Measurements from ENCODE around the gene PLBD2.

Gene PLBD2

DNA sequence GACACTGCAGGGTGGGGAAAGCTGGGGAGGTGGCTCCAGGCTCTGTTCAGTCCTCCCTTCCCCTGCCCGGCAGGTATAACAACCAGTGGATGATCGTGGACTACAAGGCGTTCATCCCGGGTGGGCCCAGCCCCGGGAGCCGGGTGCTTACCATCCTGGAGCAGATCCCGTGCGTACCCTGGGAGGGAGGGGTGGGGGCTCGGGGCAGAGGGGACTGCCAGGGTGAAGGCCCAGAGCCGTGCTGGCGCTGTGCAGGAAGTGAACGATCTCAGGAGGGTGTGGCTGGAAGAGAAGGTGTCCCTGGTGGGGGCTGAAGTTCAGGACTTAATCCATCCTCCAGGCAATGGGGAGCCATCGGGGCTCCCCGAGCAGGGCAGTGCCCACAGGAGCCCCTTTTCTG lies 26.4 kb downstream of the PLBD2 start:
- TF ChIP-seq, protein P1, sequence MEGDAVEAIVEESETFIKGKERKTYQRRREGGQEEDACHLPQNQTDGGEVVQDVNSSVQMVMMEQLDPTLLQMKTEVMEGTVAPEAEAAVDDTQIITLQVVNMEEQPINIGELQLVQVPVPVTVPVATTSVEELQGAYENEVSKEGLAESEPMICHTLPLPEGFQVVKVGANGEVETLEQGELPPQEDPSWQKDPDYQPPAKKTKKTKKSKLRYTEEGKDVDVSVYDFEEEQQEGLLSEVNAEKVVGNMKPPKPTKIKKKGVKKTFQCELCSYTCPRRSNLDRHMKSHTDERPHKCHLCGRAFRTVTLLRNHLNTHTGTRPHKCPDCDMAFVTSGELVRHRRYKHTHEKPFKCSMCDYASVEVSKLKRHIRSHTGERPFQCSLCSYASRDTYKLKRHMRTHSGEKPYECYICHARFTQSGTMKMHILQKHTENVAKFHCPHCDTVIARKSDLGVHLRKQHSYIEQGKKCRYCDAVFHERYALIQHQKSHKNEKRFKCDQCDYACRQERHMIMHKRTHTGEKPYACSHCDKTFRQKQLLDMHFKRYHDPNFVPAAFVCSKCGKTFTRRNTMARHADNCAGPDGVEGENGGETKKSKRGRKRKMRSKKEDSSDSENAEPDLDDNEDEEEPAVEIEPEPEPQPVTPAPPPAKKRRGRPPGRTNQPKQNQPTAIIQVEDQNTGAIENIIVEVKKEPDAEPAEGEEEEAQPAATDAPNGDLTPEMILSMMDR (IDR thresholded peaks at IDR 0.05; ENCODE audit: low read depth, low read length): no peak
- H3K4me3 ChIP-seq (ENCODE audit: low read depth, low read length): no peak overlapping the region

DNA sequence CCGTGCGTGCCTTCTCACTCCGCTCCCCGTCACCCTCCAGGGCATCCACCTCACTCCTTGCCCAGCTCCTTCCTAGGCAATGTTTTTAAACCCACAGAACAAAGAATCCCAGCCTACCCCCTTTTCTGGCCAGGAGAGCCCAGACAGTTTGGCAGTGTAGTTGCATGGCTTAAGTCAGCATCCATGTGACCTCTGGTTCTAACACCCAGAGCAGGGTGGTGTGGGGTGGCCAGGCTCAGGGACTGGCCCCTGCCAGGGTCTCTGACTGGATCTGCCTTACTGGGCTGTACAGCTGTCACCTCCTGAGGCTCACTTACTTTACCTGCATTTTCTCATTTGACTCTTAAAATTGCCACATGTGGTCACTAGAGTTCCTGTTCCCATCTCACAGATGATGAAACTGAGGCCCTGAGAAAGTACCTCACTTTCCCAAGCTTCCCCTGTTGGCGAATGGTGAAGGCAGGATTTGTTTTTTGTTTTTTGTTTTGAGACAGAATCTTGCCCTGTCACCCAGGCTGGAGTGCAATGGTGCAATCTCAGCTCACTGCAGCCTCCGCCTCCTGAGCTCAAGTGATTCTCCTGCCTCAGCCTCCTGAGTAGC lies 27.0 kb downstream of the PLBD2 start:
- TF ChIP-seq, protein P1 (IDR thresholded peaks at IDR 0.05; ENCODE audit: low read depth, low read length): no peak
- H3K4me3 ChIP-seq (ENCODE audit: low read depth, low read length): no peak overlapping the region

DNA sequence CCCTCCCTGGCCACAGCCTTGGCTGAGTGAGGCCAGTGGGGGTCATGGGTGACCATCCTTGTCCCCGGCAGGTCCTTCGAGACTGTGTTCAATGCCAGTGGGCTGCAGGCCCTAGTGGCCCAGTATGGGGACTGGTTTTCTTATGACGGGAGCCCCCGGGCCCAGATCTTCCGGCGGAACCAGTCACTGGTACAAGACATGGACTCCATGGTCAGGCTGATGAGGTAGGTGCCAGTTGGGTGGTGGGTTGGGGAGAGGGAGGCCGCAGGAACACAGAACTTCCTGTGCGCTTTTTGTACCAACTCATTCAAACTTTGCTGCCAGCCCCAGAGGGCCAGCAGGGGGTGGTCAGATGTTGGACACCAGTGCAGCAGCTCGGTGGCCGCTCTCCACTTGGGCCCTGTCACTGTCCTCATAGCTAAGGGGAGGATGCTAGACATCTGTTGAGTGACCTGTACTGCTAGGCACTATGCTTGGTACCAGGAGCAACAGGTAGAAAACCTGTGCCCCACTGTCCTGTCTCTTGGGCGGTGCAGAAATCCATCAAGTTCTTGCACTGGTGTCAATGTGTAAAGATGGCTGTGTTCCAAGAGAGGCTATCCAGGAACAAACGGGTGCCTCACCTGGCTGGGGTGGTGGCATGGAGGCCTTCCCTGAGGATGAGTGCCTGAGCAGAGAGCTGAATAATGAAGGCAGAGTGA lies 28.6 kb downstream of the PLBD2 start:
- no peak overlapping the region for H3K4me3 ChIP-seq (ENCODE audit: low read depth, low read length)

DNA sequence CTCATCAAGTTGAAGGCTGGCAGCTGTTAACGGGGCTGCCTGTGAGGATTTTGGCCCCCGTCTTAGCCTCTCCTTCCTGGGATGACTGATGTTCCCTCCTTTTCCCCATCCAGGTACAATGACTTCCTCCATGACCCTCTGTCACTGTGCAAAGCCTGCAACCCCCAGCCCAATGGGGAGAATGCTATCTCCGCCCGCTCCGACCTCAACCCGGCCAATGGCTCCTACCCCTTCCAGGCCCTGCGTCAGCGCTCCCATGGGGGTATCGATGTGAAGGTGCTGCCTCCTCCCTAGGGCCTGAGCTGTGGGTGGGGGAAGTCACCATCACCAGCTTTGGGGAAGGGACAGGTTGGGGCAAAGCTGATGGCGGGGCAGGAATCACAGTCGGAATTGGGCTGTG lies 29.2 kb downstream of the PLBD2 start:
- TF ChIP-seq, protein P1 (IDR thresholded peaks at IDR 0.05; ENCODE audit: low read depth, low read length): no peak

More for the DNA sequence above, 28.6 kb downstream of the PLBD2 start:
- TF ChIP-seq, protein P1 (IDR thresholded peaks at IDR 0.05; ENCODE audit: low read depth, low read length): no peak

DNA sequence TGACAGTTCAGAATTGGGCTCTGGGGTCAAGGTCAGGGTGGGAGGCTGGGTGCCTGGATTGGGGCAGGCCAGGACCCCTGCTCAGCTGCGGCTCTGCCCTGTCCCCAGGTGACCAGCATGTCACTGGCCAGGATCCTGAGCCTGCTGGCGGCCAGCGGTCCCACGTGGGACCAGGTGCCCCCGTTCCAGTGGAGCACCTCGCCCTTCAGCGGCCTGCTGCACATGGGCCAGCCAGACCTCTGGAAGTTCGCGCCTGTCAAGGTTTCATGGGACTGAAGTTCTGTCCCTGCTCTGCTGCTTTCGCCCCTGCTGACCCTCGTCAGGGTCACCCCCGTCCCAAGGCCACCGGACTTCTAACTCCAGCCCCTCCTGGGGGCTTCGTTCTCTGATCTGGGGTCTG lies 30.0 kb downstream of the PLBD2 start:
- H3K4me3 ChIP-seq (ENCODE audit: low read depth, low read length): no peak overlapping the region
- TF ChIP-seq, protein P1 (IDR thresholded peaks at IDR 0.05; ENCODE audit: low read depth, low read length): no peak

More for the DNA sequence above, 29.2 kb downstream of the PLBD2 start:
- H3K4me3 ChIP-seq (ENCODE audit: low read depth, low read length): no peak overlapping the region

DNA sequence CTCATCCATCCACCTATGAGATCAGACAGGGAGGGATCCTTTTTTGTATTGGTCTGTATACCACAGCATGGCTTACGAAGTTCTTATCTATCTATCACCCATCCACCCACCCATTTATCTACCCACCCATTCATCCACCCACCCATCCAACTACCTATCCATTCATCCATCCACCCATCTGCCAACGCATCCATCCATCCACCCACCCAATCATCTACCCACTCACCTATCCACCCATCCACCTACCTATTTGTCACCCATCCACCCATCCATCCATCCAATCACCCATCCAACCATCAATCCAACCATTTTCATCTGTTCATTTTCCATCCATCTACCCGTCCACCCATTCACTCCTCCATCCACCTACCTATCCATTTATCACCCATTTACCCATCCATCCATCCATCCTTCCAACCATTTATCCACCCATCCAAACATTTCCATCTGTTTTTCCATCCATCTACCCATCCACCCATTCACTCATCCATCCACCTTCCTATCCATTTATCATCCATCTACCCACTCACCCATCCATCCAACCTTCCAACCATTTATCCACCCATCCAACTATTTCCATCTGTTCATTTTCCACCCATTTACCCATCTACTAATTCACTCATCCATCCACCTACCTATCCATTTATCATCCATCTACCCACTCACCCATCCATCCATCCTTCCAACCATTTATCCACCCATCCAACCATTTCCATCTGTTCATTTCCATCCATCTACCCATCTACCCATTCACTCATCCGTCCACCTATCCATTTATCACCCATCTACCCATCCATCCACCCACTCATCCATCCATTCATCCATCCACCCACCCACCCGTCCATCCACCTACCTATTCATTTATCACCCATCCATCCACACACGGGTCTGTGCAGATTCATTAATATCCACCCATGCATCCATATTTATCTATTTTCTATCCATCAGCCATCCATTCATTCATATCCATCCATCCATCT lies 32.0 kb downstream of the PLBD2 start:
- TF ChIP-seq, protein P1 (IDR thresholded peaks at IDR 0.05; ENCODE audit: low read depth, low read length): no peak
- no peak overlapping the region for H3K4me3 ChIP-seq (ENCODE audit: low read depth, low read length)
